H9 (cell line): ENCODE measurements around the gene AZGP1. TPM values are rescaled to one million over a fixed set of nuclear protein-coding genes. Genes with fewer than 3 reads are reported as not detected.
A peak's percentile ranks its signal among the peaks of the same experiment; 100 is the strongest.
"Not testable (repeated sequence)": the region's sequence is repeated elsewhere in the genome, so short reads cannot be mapped to it uniquely, and the experiment has no call there.

Source experiments
- DNase-seq: peaks from one replicate; pipeline ENCODE4 v3.0.0-alpha.2; 2017
- H2AFZ ChIP-seq: one replicate; pipeline ENCODE4 v1.6.1; 2013; ENCODE audit warnings: mild to moderate bottlenecking, low read length, control low read depth, moderate library complexity
- H2AK5ac ChIP-seq: 2 replicates; pipeline ENCODE4 v1.6.1; 2013; ENCODE audit warnings: low read length, control low read depth, mixed read lengths; ENCODE audit not compliant: insufficient read length
- H2BK120ac ChIP-seq: one replicate; pipeline ENCODE4 v1.6.1; 2013; ENCODE audit warnings: low read depth, mild to moderate bottlenecking, low read length, control low read depth, inconsistent platforms; ENCODE audit not compliant: poor library complexity, severe bottlenecking
- H2BK12ac ChIP-seq: 2 replicates; pipeline ENCODE4 v1.6.1; 2013; ENCODE audit warnings: low read length, control low read depth, mixed read lengths, low read depth; ENCODE audit not compliant: insufficient read length
- H2BK15ac ChIP-seq: 2 replicates; pipeline ENCODE4 v1.6.1; 2013; ENCODE audit warnings: low read depth, low read length, control low read depth
- H2BK20ac ChIP-seq: one replicate; pipeline ENCODE4 v1.6.1; 2013; ENCODE audit warnings: low read depth, mild to moderate bottlenecking, low read length, control low read depth, inconsistent platforms; ENCODE audit not compliant: poor library complexity, severe bottlenecking
- H2BK5ac ChIP-seq: 2 replicates; pipeline ENCODE4 v1.6.1; 2013; ENCODE audit warnings: low read length, control low read depth, mixed read lengths; ENCODE audit not compliant: insufficient read length
- H3K14ac ChIP-seq: 2 replicates; pipeline ENCODE4 v1.6.1; 2013; ENCODE audit warnings: low read length, control low read depth; ENCODE audit not compliant: insufficient read depth
- H3K18ac ChIP-seq: 2 replicates; pipeline ENCODE4 v1.6.1; 2013; ENCODE audit warnings: low read depth, mild to moderate bottlenecking, mixed read lengths, low read length, control low read depth; ENCODE audit not compliant: insufficient read length
- H3K23ac ChIP-seq: 2 replicates; pipeline ENCODE4 v1.6.1; 2013; ENCODE audit warnings: low read length, control low read depth, mixed read lengths, low read depth; ENCODE audit not compliant: insufficient read length
- H3K23me2 ChIP-seq: 2 replicates; pipeline ENCODE4 v1.6.1; 2013; ENCODE audit warnings: low read depth, mild to moderate bottlenecking, mixed read lengths, low read length, control low read depth; ENCODE audit not compliant: insufficient read length, poor library complexity, severe bottlenecking
- H3K27ac ChIP-seq: 2 replicates; pipeline ENCODE4 v1.5.1; 2013; ENCODE audit warnings: low read length, control low read depth, mixed read lengths, low read depth; ENCODE audit not compliant: insufficient read length
- H3K27me3 ChIP-seq: 2 replicates; pipeline ENCODE4 v1.6.1; 2013; ENCODE audit warnings: low read length, control low read depth, inconsistent platforms; ENCODE audit not compliant: insufficient read depth
- H3K4ac ChIP-seq: 2 replicates; pipeline ENCODE4 v1.6.1; 2013; ENCODE audit warnings: low read depth, mild to moderate bottlenecking, control low read depth, inconsistent platforms, low read length, moderate library complexity
- H3K4me1 ChIP-seq: 2 replicates; pipeline ENCODE4 v1.6.1; 2013; ENCODE audit warnings: low read length, control low read depth, inconsistent platforms; ENCODE audit not compliant: insufficient read depth
- H3K4me2 ChIP-seq: 2 replicates; pipeline ENCODE4 v1.6.1; 2013; ENCODE audit warnings: low read length, control low read depth, mixed read lengths; ENCODE audit not compliant: insufficient read length, insufficient read depth
- H3K56ac ChIP-seq: 2 replicates; pipeline ENCODE4 v1.6.1; 2013; ENCODE audit warnings: low read depth, mild to moderate bottlenecking, mixed read lengths, low read length, control low read depth; ENCODE audit not compliant: insufficient read length
- H3K79me1 ChIP-seq: 2 replicates; pipeline ENCODE4 v1.6.1; 2013; ENCODE audit warnings: low read depth, mild to moderate bottlenecking, moderate library complexity, low read length, control low read depth, inconsistent platforms; ENCODE audit not compliant: insufficient read depth, poor library complexity, severe bottlenecking
- H3K79me2 ChIP-seq: 2 replicates; pipeline ENCODE4 v1.6.1; 2013; ENCODE audit warnings: low read length, control low read depth, inconsistent platforms; ENCODE audit not compliant: insufficient read depth
- H3K9ac ChIP-seq: 2 replicates; pipeline ENCODE4 v1.6.1; 2013; ENCODE audit warnings: low read length, control low read depth, mixed read lengths; ENCODE audit not compliant: insufficient read length; ENCODE audit errors: extremely low read depth
- H3K9me3 ChIP-seq: one replicate; pipeline ENCODE4 v1.6.1; 2013; ENCODE audit warnings: low read depth, low read length, inconsistent platforms; ENCODE audit not compliant: control insufficient read depth
- H3T11ph ChIP-seq: one replicate; pipeline ENCODE4 v1.6.1; 2013; ENCODE audit warnings: mild to moderate bottlenecking, low read length, control low read depth, inconsistent platforms
- H4K20me1 ChIP-seq: one replicate; pipeline ENCODE4 v1.6.1; 2013; ENCODE audit not compliant: control insufficient read depth, insufficient read length, insufficient read depth
- H4K5ac ChIP-seq: 2 replicates; pipeline ENCODE4 v1.6.1; 2013; ENCODE audit warnings: low read depth, mild to moderate bottlenecking, mixed read lengths, low read length, control low read depth; ENCODE audit not compliant: insufficient read length
- H4K8ac ChIP-seq: replicated peaks from 2 replicates; pipeline ENCODE4 v1.6.1; 2013; ENCODE audit warnings: low read length, control low read depth, mixed read lengths, low read depth; ENCODE audit not compliant: insufficient read length
- H4K91ac ChIP-seq: 2 replicates; pipeline ENCODE4 v1.6.1; 2013; ENCODE audit warnings: low read depth, mild to moderate bottlenecking, moderate library complexity, mixed read lengths, low read length, control low read depth; ENCODE audit not compliant: insufficient read length
- H3K27ac Mint-ChIP-seq, 3 experiments: 2 replicates in 2 of 3; 3 replicates in 1 of 3; pipeline ENCODE4 v1.8.0; 2020 to 2021; ENCODE audit warnings: mixed read lengths in 3 of 3, mild to moderate bottlenecking in 1 of 3, moderate library complexity in 1 of 3
- H3K27me3 Mint-ChIP-seq: 2 replicates; pipeline ENCODE4 v1.8.0; 2021; ENCODE audit warnings: low read depth, mild to moderate bottlenecking, moderate library complexity, mixed read lengths
- H3K36me3 Mint-ChIP-seq, 3 experiments: 2 replicates in 2 of 3; 3 replicates in 1 of 3; pipeline ENCODE4 v1.8.0; 2020 to 2021; ENCODE audit warnings: low read depth in 3 of 3, mixed read lengths in 3 of 3; ENCODE audit not compliant: insufficient read depth in 1 of 3
- H3K4me1 Mint-ChIP-seq, 2 experiments: 2 replicates each; pipeline ENCODE4 v1.8.0; 2020; ENCODE audit warnings: mixed read lengths in 2 of 2
- H3K4me3 Mint-ChIP-seq, 2 experiments: 2 replicates in 1 of 2; 3 replicates in 1 of 2; pipeline ENCODE4 v1.8.0; 2020 to 2021; ENCODE audit warnings: mild to moderate bottlenecking in 2 of 2, mixed read lengths in 2 of 2, moderate library complexity in 1 of 2
- H3K9me3 Mint-ChIP-seq, 2 experiments: 2 replicates in 1 of 2; 3 replicates in 1 of 2; pipeline ENCODE4 v1.8.0; 2020; ENCODE audit warnings: mild to moderate bottlenecking in 2 of 2, mixed read lengths in 2 of 2, moderate library complexity in 1 of 2
- CTCF ChIP-seq: fragments of 200-600 bp; sonication (generic); conservative IDR thresholded peaks from 3 replicates; pipeline ENCODE4 v1.8.0; 2021; ENCODE audit warnings: antibody characterized with exemption, mild to moderate bottlenecking
- WGBS: extraction: QIAGEN DNeasy Blood & Tissue Kit; methylation state at CpG from one replicate; pipeline ENCODE4 v1.1.7; 2013; ENCODE audit warnings: missing lambda C conversion rate, low lambda C conversion rate, mixed read lengths; ENCODE audit not compliant: insufficient read length; ENCODE audit errors: extremely low coverage; 5-methylcytosine and 5-hydroxymethylcytosine counted together
- total RNA-seq: library from RNA; stranded (reverse); gene quantifications from 2 replicates; pipeline ENCODE4 v1.2.1, GENCODE V29; 2021

The AZGP1 gene
- total RNA-seq, 1 experiment from 2014 or later = not detected

DNA sequence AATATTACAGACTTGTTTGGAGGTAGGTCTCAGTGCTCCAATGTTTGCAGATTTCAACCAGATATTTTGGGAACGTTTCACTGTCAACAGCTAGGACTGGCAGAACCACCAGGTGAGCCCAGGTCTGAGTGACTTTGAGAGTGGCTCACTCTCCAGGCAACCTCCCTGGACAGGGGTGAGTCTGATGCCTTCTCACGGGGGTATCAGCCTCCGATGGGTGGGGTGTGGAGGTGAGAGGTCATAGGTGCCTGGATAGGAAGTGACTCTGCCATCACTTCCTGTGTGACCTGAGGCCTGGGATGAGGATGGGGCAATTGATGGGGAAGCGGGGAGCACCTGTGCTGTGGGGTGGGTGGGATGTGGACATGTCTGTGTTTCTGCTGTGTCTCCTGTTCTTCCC is 4.6 kb downstream of the AZGP1 start:
- H3T11ph ChIP-seq = no peak overlapping the region
- H3K27ac ChIP-seq = no peak overlapping the region
- H4K5ac ChIP-seq = no peak overlapping the region
- no peak overlapping the region for H4K8ac ChIP-seq
- no peak overlapping the region for H3K14ac ChIP-seq
- H4K91ac ChIP-seq = no peak overlapping the region
- Mint-ChIP-seq H3K27ac (no peak overlapping the region), H3K4me3 (no peak overlapping the region), H3K36me3 (no peaks in the 10 kb centered on the region), H3K27me3 (peaks cover 7% of the 10 kb centered on the region), H3K9me3 (no peaks in the 10 kb centered on the region), H3K4me1 (peaks cover 0 to 5% of the 10 kb centered on the region in 2 experiments; a peak in 1 of 4 replicates)
- H3K18ac ChIP-seq = no peak overlapping the region
- no peaks in the 10 kb centered on the region for H3K79me2 ChIP-seq
- no peak for DNase-seq
- H3K4me2 ChIP-seq = no peak overlapping the region
- no peaks in the 10 kb centered on the region for H4K20me1 ChIP-seq
- no peak overlapping the region for H2BK5ac ChIP-seq
- no peak overlapping the region for H2BK12ac ChIP-seq
- H3K23me2 ChIP-seq = peaks cover 4% of the 10 kb centered on the region
- no peak overlapping the region for H3K23ac ChIP-seq
- no peaks in the 10 kb centered on the region for H3K27me3 ChIP-seq
- H2BK120ac ChIP-seq = no peak overlapping the region
- H3K56ac ChIP-seq = no peak overlapping the region
- no peaks in the 10 kb centered on the region for H3K4me1 ChIP-seq
- no peak overlapping the region for H2BK15ac ChIP-seq
- H2AFZ ChIP-seq = no peak overlapping the region
- H2BK20ac ChIP-seq = no peak overlapping the region
- H3K9me3 ChIP-seq = no peaks in the 10 kb centered on the region
- H2AK5ac ChIP-seq = no peak overlapping the region
- H3K4ac ChIP-seq = no peak overlapping the region
- H3K79me1 ChIP-seq = no peaks in the 10 kb centered on the region
- H3K9ac ChIP-seq = no peak overlapping the region
- TF ChIP-seq CTCF = no peak
- no CpG with 5 or more reads among the region's 4 CpGs for WGBS

GRCh38 chr7:99969813-99970212 is 6.0 kb downstream of the AZGP1 start:
- H3K9me3 Mint-ChIP-seq, H3K9ac ChIP-seq, H3K27me3 Mint-ChIP-seq, H3K14ac ChIP-seq, H2AFZ ChIP-seq, H3K4me1 Mint-ChIP-seq, H3K4ac ChIP-seq, H3K4me1 ChIP-seq, H3K23ac ChIP-seq, H3K4me2 ChIP-seq, H3K23me2 ChIP-seq, H2BK12ac ChIP-seq, H3K79me2 ChIP-seq, DNase-seq, H3K4me3 Mint-ChIP-seq, H3T11ph ChIP-seq, H3K79me1 ChIP-seq, H3K27me3 ChIP-seq, H2BK15ac ChIP-seq, H3K36me3 Mint-ChIP-seq, H3K27ac ChIP-seq, H3K9me3 ChIP-seq, H4K5ac ChIP-seq, H2BK20ac ChIP-seq, H3K56ac ChIP-seq, H2BK120ac ChIP-seq, H2BK5ac ChIP-seq, H4K20me1 ChIP-seq, H4K8ac ChIP-seq, H2AK5ac ChIP-seq, H4K91ac ChIP-seq, H3K18ac ChIP-seq: not testable (repeated sequence)
- 0 out of 7 replicates have a peak overlapping the region, but pooled peaks of 1 of the 3 experiments have one; percentile 23 for H3K27ac Mint-ChIP-seq
- no CpG with 5 or more reads among the region's 1 CpG for WGBS
